Measurements from ENCODE around the gene SLC49A3.

The SLC49A3 gene

GRCh38 chr4:632196-632790 lies 56.7 kb downstream of the SLC49A3 start:
- H3K4me3 ChIP-seq (ENCODE audit: low read depth, low read length) = no peak overlapping the region
- TF ChIP-seq CTCF (IDR thresholded peaks at IDR 0.05; ENCODE audit: low read depth, low read length) = no peak

Measured in WI38 (cell line).